Fibroblast of villous mesenchyme (primary cell): ENCODE results near the gene FN1. TPM values are rescaled to one million over a fixed set of nuclear protein-coding genes. Genes with fewer than 3 reads are reported as not detected.

Experiments used
- DNase-seq: peaks from one replicate; pipeline ENCODE4 v3.0.0-alpha.2; 2010; ENCODE audit warnings: low read depth
- H3K4me3 ChIP-seq: 2 replicates; pipeline ENCODE4 v1.5.1; 2011; ENCODE audit warnings: low read depth, mild to moderate bottlenecking, low read length
- total RNA-seq: library from RNA; depleted of rRNA; stranded (reverse); fragments of >200 nt; gene quantifications from 2 replicates; pipeline ENCODE4 v1.2.3, GENCODE V29; 2012
- TF ChIP-seq, protein P1 (sequence below): IDR thresholded peaks from 2 replicates; pipeline ENCODE4 v1.5.1; 2012; ENCODE audit warnings: low read depth, mild to moderate bottlenecking, low read length; ENCODE audit not compliant: insufficient read depth

The FN1 gene
- total RNA-seq, 1 donor, result 1,807 TPM

DNA sequence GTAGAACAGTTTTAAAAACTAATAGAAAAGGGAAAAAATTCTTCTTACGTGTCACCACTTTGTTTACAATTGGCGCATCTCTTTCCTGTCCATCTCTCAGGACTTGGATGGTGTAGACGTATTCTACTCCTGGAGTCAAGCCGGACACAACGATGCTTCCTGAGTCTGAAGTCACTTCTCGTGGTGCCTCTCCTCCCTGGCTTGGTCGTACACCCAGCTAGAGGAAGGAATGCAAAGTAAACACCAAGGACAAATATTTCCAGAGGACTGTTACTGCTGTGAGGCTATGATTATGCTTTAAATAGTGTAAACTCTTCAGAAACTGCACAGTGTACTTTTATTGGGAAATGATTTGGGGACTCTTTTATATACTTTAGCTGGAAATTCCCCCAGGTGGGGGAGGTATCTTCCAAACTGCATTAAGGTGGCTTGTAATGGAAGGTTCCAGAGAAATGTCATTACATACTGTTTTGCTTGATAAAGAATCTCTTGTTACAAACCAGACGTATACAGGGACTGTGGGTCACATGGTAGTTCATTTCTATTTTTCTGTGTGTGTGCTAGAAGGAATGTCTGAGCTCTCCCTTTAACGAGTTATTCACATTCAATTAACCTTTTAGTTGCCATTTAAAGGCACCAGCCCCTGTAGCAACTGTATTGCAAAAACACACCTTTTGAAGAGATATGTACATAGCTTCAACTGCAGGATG is 38.1 kb downstream of the FN1 start:
- DNase-seq, result peak; percentile 57
- TF ChIP-seq, protein P1, sequence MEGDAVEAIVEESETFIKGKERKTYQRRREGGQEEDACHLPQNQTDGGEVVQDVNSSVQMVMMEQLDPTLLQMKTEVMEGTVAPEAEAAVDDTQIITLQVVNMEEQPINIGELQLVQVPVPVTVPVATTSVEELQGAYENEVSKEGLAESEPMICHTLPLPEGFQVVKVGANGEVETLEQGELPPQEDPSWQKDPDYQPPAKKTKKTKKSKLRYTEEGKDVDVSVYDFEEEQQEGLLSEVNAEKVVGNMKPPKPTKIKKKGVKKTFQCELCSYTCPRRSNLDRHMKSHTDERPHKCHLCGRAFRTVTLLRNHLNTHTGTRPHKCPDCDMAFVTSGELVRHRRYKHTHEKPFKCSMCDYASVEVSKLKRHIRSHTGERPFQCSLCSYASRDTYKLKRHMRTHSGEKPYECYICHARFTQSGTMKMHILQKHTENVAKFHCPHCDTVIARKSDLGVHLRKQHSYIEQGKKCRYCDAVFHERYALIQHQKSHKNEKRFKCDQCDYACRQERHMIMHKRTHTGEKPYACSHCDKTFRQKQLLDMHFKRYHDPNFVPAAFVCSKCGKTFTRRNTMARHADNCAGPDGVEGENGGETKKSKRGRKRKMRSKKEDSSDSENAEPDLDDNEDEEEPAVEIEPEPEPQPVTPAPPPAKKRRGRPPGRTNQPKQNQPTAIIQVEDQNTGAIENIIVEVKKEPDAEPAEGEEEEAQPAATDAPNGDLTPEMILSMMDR, result peak; percentile 36
- no peak overlapping the region for H3K4me3 ChIP-seq

DNA sequence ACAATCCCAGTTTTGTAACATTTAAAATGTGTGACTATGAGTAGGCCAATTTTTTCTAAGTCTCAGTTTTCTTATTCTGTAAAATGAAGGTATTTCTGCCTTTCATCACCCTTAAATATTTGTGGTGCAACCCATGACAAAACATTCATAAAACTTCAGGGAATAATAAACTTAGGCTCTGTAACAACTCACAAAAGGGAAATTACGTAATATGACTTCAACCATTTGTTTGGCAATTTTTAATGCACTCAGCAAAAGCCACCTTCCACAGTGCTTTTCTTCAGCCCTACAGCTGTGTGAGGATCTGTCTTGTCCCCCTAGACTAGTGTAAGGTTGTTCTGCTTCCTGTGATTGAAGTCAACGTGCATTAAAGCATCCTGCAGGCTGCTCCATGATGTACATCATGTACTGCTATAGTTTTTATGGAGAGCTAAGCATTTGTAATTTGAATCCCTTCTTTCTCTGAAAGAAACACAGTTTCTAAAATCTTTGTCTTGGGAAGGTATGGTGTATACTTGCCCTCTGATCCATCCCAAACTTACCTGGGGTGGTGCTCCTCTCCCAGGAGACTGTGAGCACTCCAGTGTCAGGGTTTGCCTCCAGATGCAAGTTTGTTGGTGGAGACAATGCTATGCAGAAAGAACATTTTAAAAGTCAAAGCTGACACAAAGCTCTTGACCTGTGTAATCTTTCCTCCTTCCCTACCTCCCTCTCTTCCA is 39.1 kb downstream of the FN1 start:
- TF ChIP-seq, protein P1, result no peak
- peak; percentile 93 for DNase-seq
- H3K4me3 ChIP-seq, result no peak overlapping the region

DNA sequence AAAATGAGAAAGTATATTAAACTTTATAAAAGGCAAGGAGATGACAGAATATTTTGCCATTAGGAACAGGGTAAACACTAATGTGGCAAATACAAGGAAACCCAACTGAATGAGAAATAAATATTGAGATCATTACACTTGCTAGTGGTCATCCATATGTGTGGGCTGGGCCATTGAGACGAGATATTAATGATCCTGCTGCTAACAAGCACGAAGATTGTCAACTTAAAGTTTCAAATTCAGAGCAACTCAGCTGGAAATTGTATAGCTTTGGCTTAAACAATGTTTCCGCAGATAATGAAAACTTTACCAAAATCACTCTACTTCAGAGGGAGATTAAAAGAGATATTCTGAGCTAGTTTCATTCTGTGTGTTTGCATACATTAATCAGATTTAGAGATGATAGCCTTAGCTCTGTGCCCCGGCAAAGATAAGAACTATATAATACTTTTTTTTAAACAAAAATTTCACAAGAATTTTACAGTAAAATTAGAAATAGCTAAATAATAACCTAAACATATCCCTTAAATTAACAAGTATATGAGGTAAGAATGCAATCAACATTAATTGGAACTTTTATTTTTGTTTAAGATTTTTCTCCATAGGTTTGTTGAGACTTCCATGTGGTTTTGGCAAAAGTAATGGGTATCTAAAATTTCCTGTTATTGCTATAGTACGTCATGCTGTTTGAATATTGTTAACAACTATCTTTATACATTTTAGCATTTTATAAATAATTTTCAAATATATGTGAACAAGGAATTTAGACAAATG is 40.0 kb downstream of the FN1 start:
- DNase-seq, result no peak
- no peak overlapping the region for H3K4me3 ChIP-seq
- TF ChIP-seq, protein P1, result no peak

DNA sequence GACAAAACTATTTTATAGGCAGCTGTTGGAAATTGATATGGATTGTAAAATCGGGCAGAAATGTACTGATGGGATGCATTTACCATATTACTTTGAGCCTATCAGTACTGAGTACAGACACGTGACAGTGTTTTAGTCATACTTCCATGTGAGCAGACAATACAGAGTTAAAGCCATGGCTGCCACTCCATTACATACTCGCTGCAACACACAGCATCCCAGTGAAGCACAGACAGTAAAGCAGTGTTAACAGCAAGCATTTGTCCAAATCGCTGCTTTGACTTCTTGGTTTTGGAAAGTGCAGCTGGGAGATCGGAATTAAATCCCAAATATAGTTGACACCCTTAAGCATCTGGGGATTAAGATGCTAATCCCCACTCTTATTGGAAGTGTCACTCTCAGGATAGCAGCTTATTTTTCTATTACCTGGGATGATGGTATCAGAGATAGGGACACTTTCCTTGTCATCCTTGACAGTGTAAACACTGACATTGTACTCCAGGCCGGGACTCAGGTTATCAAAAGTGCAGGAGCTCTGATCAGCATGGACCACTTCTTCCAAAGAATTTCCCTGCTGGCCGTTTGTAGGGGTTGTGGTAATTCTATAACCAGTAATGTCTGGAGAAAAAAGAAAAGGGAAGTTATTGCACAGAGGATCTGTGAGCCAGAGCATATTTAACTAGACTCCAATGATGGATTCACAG is 41.6 kb downstream of the FN1 start:
- TF ChIP-seq, protein P1, result no peak
- H3K4me3 ChIP-seq, result no peak overlapping the region
- DNase-seq, result no peak

DNA sequence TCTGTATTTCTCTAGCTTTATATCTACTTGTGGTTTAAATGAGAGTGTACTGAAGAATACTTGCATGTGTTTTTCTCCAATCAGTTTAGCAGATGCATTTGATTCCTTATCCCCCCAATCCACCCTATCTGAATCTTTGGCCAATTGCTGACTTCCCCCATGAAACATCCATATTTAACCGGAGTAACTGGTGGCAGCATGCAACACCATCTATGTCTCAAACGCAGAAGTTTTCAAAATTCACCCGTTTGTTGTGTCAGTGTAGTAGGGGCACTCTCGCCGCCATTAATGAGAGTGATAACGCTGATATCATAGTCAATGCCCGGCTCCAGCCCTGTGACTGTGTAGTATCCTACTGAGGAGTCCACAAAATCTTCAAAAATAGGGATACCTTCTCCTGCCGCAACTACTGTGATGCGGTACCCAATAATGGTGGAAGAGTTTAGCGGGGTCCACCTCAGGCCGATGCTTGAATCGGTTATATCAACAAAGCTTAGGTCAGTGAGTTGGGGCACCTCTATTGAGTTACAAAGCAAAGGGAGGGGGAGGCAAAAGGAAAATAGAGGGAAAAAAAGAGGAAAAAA is 43.1 kb downstream of the FN1 start:
- TF ChIP-seq, protein P1, result no peak
- H3K4me3 ChIP-seq, result no peak overlapping the region
- DNase-seq, result no peak

DNA sequence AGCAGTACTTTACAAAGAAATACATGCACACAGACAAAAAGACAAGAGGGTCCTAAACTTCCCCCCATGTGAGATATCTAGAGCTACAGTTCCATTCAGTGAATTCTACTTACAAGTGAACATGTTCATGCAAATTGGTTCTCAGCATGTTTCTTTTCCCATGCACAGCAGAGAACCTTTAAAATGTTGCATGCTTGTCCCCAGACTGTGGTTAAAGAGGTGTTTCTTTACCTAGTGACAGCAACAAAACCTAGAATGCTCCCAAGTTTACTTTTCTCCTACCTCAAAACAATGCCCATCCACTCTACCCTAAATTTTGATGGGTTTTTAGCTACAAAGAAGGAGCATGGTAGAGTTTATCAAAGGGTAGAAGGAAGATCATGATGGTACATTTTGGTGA is 43.7 kb downstream of the FN1 start:
- TF ChIP-seq, protein P1, result no peak
- no peak overlapping the region for H3K4me3 ChIP-seq
- DNase-seq, result no peak
